Epithelial cell of esophagus (primary cell): Measurements from ENCODE around the gene SYT6.

Source experiments
- DNase-seq: peaks from one replicate; pipeline ENCODE4 v3.0.0; 2010; ENCODE audit warnings: low read depth
- H3K4me3 ChIP-seq: 2 replicates; pipeline ENCODE4 v1.5.1; 2011; ENCODE audit warnings: mild to moderate bottlenecking, low read length, control low read depth
- TF ChIP-seq, protein P1 (sequence below): IDR thresholded peaks from 2 replicates; pipeline ENCODE4 v1.5.1; 2011; ENCODE audit warnings: low read depth, mild to moderate bottlenecking, low read length, control low read depth, inconsistent platforms; ENCODE audit not compliant: insufficient read depth; ENCODE audit errors: missing control alignments

The SYT6 gene

GRCh38 chr1:114145504-114146151 lies 8.0 kb downstream of the SYT6 start:
- no peak overlapping the region for H3K4me3 ChIP-seq
- TF ChIP-seq, protein P1, sequence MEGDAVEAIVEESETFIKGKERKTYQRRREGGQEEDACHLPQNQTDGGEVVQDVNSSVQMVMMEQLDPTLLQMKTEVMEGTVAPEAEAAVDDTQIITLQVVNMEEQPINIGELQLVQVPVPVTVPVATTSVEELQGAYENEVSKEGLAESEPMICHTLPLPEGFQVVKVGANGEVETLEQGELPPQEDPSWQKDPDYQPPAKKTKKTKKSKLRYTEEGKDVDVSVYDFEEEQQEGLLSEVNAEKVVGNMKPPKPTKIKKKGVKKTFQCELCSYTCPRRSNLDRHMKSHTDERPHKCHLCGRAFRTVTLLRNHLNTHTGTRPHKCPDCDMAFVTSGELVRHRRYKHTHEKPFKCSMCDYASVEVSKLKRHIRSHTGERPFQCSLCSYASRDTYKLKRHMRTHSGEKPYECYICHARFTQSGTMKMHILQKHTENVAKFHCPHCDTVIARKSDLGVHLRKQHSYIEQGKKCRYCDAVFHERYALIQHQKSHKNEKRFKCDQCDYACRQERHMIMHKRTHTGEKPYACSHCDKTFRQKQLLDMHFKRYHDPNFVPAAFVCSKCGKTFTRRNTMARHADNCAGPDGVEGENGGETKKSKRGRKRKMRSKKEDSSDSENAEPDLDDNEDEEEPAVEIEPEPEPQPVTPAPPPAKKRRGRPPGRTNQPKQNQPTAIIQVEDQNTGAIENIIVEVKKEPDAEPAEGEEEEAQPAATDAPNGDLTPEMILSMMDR: no peak
- peak; percentile 21 for DNase-seq

DNA sequence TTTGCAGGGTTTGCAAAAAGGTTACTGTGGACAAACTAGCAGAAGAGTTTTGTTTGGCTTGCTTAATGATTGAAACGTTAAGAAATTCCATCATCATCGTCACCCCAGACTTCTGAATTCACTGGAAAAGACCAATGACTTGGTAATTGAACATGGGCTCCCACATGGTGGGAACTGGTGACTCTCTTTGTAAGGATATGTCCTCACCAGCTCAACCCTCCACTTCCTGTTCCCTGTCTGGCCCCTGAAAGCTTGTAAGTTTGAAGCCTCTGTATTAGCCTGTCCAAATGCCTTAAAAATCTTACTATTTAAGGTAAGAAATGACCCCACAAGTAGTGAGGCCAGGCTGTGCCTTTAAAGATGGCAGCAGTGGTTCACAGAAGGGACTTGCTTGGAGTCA lies 9.7 kb downstream of the SYT6 start:
- no peak for DNase-seq
- no peak overlapping the region for H3K4me3 ChIP-seq
- TF ChIP-seq, protein P1: no peak

DNA sequence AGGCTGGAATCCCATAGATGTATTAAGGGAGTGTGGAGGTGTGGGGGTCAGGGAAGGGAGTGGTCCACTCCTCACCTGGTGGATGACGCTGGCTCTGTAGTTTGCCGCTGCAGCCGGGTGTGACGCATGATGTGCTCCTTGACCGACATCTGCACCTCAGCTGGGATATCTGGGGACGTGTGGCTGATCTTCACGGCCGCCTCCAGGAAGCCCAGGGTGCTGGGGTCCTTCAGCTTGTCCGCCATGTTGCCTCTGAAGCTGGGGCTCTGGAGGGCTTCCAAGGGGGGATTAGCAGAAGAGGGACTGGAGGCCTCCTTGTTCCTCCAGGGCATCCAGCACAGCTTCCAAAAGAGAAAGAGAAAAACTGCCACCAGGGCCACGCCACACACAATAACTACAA lies 14.1 kb downstream of the SYT6 start:
- no peak for DNase-seq
- TF ChIP-seq, protein P1: no peak
- H3K4me3 ChIP-seq: no peak overlapping the region

DNA sequence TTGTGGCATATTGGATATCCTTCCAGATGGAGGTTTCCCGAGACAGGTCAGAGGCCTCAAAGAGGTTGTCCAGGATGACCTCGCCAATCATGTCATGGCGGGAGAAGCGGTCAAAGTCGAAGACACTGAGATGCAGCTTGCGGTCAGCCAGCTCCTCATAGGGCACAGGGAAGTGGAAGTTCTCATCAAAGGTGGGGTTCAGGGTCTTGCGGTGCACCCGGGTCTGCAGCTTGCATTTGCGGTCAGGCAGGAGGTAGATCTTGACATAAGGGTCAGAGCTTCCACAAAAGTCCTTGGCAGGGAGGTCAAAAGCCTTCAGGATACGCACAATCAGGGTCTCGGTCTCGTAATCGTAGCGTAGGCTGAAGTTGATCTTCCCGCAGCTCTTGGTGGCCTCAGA lies 16.2 kb downstream of the SYT6 start:
- no peak overlapping the region for H3K4me3 ChIP-seq
- DNase-seq: no peak
- TF ChIP-seq, protein P1: no peak

- TF ChIP-seq, protein P1: no peak
- no peak overlapping the region for H3K4me3 ChIP-seq
- DNase-seq: no peak
These were observed 17.9 kb downstream of the SYT6 start for GRCh38 chr1:114135786-114136185.

DNA sequence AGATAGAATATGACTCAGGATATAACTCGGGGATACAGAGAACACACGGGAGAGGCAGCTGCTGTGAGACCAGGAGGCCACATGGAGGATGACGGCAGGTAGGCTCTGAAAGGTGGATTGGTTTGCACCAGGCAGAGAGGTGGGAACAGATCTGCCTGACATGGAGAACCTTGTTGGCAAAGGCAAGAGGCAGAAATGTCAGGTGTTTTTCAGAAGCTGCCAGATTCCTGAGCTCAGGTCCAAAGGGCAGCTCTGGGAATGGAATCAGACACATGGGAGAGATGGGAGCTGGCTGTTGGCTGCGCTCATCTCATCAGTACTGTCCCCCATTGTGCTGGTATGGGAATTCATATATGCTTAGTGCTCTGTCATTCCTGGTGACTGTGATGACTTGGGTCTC lies 19.2 kb downstream of the SYT6 start:
- no peak overlapping the region for H3K4me3 ChIP-seq
- DNase-seq: no peak
- TF ChIP-seq, protein P1: no peak

DNA sequence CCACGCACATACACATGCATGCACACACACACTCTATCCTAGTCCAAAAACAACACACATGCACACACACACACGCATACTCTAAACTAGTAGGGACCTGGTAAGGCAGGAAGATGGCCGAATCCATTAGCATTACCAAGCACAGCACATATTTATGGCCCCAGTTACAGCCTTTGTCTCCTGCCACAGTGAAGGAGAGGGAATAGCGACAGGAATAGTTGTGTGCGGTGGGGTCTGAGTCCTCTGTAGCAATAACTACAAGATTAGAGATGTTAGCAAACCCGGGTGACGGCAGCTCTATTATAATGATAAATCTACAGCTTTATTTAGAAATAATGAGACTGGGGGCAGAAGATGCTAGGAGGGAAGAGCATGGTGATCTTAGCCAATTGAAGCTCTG lies 20.5 kb downstream of the SYT6 start:
- TF ChIP-seq, protein P1: no peak
- no peak for DNase-seq
- no peak overlapping the region for H3K4me3 ChIP-seq
